GM19455 (cell line): ENCODE data around the gene HEYL.
A peak's percentile ranks its signal among the peaks of the same experiment; 100 is the strongest.

Experiments
- ATAC-seq: cut with Tn5 transposase; IDR thresholded peaks from one replicate; pipeline ENCODE4 v1.9.1; 2021; ENCODE audit not compliant: unreplicated experiment

The HEYL gene

DNA sequence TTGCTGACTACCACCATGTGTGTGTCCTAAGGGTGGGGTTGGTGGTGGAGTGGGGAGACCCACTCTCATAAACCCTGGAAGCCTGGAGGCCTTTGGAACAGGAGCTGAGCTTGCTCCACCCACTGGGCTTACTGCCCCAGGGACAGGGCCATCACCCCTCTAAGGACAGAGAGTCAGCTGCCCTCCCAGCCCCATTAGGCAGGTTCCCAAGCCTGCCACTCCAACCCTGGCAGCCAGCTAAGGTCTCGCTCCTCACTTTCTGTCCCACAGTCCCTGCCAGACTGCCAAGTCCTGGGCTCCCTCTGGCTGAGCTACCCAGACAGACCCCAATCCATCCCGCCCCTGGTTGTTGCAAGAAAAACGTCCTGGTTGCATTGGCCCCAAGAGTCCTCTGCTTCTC, 28.7 kb upstream of the HEYL start:
- no peak for ATAC-seq

DNA sequence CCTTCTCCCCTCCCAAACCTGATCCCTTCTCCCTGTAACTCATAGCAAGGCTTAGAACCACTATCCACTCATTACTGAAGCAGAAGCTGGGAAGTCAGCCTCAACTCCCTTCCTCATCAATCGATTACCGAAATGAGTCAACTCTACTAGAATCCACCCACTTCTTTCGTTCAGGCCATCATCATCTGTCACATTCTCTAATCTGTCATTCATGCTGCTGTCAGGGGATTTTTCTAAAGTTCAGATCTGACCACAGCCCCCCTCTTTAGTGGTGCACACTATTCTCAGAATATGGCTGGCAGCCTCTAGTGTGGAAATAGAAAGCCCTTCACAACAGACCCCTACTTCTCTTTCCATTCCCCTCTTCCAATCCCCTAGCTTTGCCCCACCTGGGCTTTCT, 27.3 kb upstream of the HEYL start:
- ATAC-seq, result peak; percentile 71

DNA sequence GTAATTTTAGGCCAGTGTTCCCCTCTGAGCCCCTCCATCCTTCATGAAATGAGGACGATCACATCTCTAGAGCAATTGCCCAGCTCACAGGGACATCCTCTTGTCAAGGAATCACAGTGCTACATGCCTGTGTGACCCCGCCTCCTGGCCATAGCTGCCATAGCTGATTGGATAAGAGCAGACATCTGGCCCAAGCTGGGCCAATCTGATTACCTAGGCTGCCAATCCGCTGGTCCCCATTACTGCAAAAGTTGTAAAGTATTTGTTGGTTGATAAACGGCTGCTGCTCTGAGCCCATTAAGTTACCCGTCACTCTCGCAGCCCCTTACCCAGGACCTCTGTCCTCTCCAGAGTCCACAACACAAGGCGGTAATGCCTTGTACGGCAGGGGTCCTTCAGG, 24.1 kb upstream of the HEYL start:
- no peak for ATAC-seq

DNA sequence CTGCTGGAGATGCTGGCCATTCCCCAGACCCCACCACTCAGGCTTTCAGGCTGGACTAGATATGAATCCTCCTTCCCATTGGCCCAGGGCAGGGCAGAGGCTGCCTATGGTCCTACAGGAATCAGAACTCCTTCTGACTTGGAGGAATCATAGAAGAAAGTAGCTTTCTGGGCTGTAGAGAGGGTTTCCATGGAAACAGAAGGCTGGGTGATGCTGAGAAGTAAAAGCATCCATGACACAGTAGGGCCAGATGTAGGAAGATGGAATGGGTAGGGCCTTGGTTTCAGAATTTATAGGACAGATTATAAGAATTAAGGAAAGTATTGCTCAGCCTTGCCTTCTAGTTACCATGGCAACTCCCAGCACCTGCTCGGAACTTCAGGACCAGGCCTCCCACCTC, 23.4 kb upstream of the HEYL start:
- no peak for ATAC-seq

DNA sequence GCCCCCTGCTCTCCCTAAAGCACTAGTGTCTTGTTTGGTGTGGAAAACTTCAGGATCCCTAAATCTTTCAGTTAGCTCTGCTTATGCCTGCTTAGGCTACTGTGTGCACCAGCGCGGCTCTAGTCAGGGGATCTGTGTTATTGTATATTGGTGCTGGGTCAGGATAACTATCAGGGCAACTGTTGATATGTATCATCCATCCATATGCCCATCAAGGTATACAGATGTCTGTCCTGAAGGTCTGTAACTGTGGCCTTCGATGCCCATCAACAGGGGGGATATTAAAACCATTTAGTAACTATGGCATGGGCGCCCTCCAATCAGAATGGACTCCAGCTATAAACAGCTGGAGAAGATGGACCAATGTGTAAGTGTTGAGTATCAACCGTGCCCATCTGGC, 20.1 kb upstream of the HEYL start:
- no peak for ATAC-seq

DNA sequence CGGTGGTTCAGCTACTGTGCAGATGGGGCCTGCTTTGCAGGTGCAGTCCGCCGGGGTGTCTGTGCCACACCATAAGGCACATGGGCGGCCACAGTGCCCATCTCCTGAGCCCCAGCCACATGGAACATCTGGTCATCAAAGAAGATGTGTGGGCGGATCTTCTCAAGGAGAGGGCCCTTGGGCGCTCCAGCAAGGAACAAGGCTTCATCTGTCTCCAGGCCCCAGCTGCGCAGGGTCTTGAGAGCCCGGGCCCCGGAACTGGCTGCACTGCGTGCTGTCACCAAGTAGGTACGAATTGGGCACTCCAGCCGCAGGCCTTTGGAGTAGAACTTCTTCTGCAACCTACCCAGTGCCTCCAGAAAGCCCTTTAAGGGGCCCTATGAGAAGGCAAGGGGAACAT, 19.7 kb upstream of the HEYL start:
- no peak for ATAC-seq

DNA sequence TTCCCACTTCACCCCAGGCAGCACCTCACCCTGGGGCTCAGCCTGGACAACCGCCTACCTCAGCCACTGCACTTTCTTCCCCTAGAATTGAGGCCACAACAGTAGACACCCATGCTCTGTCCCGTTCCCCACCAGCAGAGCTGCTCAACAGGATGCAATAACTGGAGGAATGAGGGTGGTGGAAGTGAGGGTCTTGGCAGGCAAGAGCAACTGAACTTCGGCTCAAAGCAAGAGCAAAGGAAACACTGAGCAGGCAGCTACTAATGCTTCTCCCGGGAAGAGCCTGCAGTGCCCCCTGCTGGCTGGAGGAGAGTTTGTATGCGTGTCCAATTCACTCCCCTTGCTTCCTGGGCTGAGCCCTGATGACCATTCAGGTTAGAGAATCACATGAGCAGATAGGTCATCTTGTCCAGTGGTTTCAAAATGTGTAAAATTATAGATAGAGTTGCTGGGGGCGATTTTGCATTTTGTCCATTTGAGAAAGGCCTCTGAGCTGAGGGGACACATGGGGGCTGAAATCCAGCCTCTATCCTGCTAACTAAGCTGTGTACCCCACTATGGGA, 18.6 kb upstream of the HEYL start:
- ATAC-seq, result no peak

DNA sequence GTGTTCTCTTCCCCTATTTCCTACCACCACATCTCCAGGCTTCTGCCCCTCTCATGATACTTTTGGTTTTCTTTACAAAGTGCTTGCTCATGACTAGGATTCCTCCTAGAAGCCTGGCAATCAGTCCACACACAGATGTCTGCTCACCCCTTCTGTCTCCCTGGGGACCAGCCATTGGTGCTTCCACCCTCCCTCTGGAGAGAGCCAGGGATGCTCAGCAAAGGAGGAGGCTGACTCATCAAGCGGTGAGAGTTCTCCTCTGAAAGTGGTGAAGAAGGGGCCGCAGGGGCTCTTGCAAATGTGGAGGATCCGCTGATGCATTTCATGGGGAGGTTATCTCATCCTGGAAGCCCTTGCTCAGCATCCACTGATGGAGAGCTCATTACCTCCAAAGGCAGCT, 18.0 kb upstream of the HEYL start:
- ATAC-seq, result no peak

DNA sequence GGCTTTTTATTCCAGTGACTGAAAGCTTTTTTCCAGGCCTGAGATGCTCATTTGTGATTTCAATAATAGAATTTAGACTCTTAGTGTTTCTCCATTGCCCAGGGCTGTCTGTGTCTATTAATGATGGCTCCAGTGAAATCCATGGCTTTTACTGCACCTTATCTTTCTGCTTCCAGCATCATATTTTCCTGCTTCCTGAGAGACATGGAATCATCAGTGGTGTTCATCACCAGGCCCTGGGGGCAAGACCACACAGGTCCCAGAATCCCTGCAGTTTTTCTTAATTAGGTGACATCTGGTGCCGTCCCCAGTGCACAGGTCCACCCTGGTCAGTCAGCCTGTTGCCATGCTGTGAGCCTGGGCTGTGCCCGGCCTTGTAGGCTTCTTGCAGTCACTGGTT, 16.9 kb upstream of the HEYL start:
- no peak for ATAC-seq

DNA sequence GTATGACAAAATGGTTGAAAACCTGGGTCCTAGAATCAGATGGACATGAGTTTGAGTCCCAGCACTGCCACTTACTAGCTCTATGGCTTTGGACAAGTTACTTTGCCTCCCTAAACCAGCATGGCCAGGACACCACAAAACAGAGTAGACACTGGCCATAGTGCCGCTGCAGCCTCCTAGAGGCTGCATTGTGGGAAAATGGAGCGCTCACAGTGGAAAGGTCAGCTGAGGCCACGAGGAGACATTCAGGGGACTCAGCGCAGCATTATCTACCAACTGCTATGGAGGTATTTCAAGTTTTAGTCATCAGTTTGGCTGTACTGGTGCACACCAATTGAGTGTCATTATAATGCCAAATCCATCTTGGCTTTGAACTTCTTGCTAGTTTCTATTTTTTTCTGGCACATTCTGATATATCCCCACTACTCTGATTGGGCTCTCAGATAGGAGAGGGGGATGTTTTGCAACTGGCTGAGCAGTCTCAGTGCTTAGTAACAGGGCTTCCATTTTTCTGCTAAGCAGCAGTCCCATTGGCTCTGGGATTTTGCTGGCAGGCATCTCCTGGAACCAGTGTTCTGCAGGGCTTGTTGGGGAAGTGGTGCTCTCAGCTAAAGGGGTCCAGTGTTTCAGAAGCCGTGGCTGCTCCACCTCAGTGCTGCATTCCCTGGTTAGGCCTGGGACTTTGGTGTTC, 16.3 kb upstream of the HEYL start:
- ATAC-seq, result no peak

DNA sequence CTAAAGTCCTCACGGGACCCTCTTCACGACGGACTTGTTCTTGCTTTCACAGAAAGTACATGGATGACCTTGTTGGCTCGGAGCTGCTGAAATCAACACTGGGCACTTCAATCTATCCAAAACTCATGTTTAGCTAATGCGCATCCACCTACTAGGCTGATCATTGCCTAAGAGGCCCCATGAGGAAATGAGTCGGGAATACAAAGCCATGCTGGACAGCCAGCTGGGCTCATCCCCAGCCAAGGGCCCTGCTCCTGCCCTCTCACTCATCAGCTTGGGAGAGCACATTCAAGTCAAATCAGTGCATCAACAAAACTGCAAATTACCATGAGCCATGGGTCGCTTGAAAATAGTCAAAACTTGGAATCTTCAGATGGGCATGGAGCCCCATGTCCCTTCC, 14.8 kb upstream of the HEYL start:
- ATAC-seq, result no peak

DNA sequence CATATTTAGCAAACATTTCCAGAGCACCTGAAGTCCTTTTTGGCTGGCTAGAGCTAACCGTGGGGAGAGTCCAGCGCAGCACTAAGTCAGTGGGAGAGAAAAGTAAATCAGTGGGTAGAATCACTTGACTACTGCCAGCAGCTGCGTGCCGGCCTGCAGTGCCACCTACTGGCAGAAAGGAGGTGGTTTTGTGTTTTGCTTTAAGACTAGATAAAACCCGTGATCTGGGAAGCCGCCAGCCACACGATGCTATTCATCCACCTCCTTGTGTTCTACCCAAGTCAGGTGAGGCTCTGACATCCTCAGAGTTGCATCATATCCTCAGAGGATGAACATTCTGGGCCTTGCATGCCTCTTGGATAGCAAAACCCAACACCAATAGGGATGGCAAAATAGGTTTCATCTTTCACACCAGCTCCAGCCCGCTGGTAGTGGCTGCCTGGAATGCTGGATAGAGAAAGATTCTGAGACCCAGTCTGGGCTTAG, 14.1 kb upstream of the HEYL start:
- ATAC-seq, result no peak

DNA sequence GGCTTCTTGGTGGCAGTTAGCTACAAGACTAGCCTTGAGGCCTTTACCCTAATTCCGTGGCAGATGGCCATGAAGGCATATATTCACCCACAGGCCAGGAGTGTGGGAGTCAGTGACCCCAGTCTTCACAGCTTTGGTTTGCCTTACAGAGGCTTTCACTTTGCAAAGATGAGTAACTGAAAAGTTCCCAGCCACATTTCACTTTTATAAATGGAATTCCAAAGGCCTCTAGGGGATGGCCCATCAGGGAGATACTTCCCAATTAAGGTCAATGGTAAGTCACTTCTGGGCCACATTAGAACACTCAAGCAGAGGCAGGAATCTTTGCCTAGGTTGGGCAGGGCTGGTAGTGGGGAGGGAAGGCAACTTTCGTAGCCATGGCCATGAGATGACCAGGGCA, 13.1 kb upstream of the HEYL start:
- ATAC-seq, result no peak

DNA sequence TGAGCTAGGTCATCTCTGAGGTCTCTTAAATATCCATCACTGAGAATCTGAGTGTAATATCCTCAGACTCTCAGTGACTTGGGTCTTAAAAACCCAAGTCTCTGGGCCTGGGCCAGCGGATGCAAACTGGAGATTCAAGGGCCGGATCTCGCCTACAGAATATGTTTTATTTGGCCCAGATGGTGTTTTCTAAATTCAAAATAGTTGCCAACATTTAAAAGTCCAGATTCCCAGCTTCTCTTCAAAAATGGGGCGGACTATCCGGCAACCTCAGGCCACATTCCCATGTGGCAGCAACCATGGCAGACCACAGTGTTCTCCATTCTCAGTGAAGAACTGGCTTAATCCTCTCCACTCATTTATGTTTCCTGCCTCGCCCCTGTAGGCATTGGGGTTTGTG, 12.7 kb upstream of the HEYL start:
- no peak for ATAC-seq

DNA sequence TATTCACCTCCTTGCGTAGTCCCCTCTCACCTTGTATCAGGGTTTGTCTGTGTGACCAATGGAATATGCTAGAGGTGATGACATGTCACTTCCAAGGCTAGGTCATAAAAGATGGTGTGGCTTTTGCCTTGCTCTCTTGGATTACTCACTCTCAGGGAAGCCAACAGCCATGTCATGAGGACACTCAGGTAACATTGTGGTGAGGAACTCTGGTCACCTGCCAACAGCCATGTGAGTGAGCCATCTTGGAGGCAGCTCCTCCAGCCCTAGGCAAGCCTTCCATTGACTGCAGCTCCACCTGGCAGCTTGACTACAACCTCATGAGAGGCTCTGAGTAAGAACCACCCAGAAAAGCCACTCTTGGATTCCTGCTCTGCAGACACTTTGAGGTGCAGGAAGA, 11.0 kb upstream of the HEYL start:
- ATAC-seq, result no peak

DNA sequence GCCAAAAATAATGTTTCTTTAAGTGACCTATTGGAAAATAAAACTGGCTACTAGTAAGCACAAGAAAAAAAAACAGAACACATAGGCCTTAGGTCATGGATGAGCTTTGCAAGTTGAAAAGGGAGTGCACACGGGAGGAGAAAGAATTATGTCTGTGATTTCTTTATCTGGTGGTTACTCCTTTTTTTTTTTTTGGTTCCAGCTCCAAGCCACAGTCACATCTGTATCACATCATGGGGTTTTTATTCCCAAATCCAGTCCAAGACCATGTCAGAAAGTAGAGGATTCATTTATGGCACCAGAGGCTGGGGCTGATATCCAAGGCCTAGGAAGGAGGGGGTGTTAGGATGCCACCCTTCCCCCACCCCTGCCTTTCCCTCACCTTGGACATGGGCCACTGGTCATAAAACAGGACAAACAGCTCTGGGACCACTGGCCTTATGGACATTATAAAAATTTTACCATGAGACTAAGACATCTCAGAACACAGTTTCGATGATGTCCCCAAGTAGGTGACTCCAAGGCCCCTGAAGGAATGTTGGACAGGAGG, 10.3 kb upstream of the HEYL start:
- no peak for ATAC-seq

DNA sequence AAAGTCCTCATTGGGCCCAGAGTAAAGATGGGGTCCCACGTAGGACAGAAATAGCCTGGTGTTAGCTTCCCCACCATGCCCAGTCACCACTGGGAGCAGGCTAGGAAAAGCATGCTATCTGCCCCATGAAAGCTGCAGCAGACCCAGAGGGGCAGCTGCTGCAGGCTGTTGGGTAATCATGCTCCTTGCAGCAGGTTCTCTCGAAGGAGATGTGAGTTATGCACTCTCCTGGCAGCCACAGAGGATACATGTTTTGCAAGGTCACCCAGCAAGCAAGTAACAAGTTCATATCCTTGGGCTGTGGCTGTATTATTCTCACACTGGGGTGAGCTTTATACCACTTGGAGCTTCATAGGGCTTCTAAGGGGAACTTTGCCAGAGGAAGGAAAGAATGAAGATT, 9.1 kb upstream of the HEYL start:
- ATAC-seq, result no peak

DNA sequence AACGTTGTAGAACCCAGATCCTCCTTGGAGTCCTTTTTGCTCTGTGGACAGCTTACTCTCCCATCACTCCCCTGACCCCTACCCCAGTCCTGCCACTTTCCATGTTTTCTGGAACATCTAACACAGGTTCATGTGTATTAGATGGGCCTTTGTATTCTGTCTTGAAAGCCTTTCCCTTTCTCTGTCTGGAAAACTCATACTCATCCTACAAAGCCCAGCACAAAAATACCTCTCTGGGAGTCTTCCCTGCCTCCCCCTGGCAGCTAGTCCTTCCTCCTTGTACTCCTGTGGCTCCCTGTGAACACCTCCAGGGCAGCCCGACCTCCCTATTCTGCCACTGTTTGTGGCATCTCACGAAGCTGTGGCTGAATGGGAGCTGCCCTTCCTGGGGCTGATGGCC, 7.8 kb upstream of the HEYL start:
- no peak for ATAC-seq

DNA sequence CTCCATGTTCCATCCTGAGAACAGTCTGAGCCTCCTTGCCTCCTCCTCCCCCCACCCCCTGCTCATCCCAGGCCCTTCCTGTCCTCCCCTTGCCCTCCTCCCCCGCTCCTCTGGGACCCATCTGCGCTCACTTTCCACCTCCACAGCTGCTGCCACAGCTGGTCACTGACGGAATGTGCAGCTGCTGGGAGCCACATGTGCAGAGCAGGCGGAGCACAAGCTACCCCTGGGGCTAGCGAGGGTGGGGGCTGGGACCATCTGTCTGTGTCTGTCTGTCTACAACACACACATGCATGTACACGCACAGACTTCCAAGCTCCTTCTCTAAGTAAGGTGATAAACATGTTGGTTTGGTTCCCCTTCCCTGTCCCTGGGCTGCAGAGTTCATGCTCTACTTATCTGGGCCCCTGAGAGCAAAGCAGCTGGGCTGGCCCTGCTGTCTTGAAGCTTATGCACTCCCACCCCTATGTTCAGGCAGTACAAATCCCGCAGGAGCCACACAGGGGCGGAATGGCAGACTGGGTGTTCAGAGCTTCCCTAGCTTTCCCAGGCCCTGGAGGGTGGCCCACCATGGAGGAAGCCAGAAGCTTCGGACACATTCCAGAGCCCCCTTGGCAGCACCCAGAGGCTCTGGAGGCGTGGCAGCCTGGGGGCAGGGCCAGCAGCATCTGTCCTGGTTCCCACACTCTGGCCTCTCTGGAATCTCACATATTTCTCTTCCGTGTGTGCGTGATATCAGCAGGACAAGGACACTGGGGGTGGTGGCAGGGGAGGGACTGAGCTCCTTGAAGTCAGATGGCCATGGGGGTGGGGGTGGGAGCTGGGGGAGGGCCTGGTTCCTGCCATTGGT, 7.0 kb upstream of the HEYL start:
- no peak for ATAC-seq

DNA sequence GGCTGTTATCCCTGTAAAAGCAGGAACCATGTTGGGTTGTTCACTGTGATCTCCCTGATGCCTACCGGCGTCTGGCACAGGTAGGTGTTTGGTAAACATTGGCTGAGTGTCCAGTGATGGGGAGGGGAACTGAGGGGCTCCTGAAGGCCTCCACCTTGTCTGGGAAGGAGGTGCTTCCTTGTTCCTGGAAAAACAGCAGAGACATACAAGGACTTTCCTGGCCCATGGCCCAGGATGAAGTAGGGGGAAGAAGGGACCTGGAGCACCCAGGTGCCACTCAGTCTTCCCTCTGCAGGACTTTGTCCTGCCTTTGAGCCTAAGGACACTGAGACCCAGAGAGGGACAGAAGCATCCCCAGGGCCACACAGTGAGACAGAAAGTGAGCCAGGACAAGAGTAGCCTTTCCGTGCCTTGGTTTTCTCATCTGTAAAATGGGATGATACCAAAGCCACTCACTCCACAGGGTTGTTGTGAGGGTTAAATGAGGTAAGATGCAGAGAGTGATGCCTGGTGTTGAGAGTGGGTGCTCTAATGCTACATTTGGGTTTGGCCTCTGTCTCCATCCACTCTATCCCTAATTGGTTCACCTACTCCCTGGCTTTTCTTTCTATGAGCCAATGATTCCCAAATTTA, 6.1 kb upstream of the HEYL start:
- no peak for ATAC-seq

DNA sequence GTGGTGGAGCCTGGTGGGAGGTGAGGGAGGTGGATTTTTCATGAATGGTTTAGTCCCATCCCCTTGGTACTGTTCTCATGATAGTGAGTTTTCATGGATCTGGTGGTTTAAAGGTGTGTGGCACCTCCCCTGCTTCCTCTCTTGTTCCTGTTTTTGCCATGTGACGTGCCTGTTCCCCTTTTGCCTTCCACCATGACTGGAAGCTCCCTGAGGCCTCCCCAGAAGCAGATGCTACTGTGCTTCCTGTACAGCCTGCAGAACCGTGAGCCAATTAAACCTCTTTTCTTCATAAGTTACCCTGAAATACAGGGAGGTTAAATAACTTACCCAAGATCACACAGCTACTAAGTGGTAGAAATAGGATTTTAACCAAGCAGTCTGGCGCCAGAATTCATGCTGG, 4.3 kb upstream of the HEYL start:
- ATAC-seq, result no peak

DNA sequence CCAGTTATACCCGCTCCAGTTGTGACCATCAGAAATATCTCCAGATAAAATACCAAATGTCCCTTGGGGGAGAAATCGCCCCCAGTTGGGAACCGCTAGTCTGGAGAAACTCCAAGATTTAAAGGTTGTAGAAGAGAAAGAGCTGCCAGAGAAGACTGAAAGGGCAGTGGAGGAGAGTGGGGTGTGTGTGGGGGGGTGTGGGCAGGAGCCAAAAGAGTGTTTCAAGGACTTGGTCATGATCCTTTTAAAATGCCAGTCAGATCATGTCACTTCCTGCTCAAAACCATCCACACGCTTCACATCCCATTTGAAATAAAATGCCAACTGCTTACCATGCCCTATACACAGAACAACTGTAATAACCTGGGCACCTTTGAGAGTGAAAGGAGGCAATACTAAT, 3.4 kb upstream of the HEYL start:
- no peak for ATAC-seq
